Mesendoderm (in vitro differentiated cells): ENCODE results near the gene FRMD4A.
A peak's percentile ranks its signal among the peaks of the same experiment; 100 is the strongest.

Source experiments
- DNase-seq: peaks from one replicate; pipeline ENCODE4 v3.0.0; 2013
- H2AK5ac ChIP-seq: 2 replicates; pipeline ENCODE4 v1.6.1; 2013; ENCODE audit warnings: low read length, inconsistent platforms
- H2BK120ac ChIP-seq: 2 replicates; pipeline ENCODE4 v1.6.1; 2013; ENCODE audit warnings: low read depth, mild to moderate bottlenecking, low read length, moderate library complexity, mixed read lengths
- H2BK15ac ChIP-seq: replicated peaks from 2 replicates; pipeline ENCODE4 v1.6.1; 2013; ENCODE audit warnings: low read depth, mild to moderate bottlenecking, moderate library complexity
- H2BK5ac ChIP-seq: 2 replicates; pipeline ENCODE4 v1.6.1; 2013; ENCODE audit warnings: low read length, inconsistent platforms
- H3K18ac ChIP-seq: 2 replicates; pipeline ENCODE4 v1.6.1; 2013; ENCODE audit warnings: mild to moderate bottlenecking, low read length, mixed read lengths
- H3K23ac ChIP-seq: one replicate; pipeline ENCODE4 v1.6.1; 2013; ENCODE audit warnings: low read length
- H3K27ac ChIP-seq: 2 replicates; pipeline ENCODE4 v1.5.1; 2013; ENCODE audit warnings: low read depth, mild to moderate bottlenecking, inconsistent platforms, low read length, moderate library complexity
- H3K27me3 ChIP-seq: 2 replicates; pipeline ENCODE4 v1.6.1; 2013; ENCODE audit warnings: low read length, control low read depth, mild to moderate bottlenecking, inconsistent platforms; ENCODE audit not compliant: insufficient read depth, poor library complexity
- H3K36me3 ChIP-seq: 2 replicates; pipeline ENCODE4 v1.6.1; 2013; ENCODE audit warnings: low read length, inconsistent platforms; ENCODE audit not compliant: control insufficient read depth, insufficient read depth
- H3K4ac ChIP-seq: one replicate; pipeline ENCODE4 v1.6.1; 2013; ENCODE audit warnings: low read depth, mild to moderate bottlenecking, low read length, moderate library complexity
- H3K4me1 ChIP-seq: 2 replicates; pipeline ENCODE4 v1.6.1; 2013; ENCODE audit warnings: low read depth, low read length, inconsistent platforms; ENCODE audit not compliant: control insufficient read depth
- H3K4me2 ChIP-seq: 2 replicates; pipeline ENCODE4 v1.6.1; 2013; ENCODE audit warnings: low read length
- H3K4me3 ChIP-seq: 2 replicates; pipeline ENCODE4 v1.5.1; 2013; ENCODE audit warnings: mild to moderate bottlenecking, low read length
- H3K56ac ChIP-seq: one replicate; pipeline ENCODE4 v1.6.1; 2013; ENCODE audit warnings: low read length
- H3K79me1 ChIP-seq: 2 replicates; pipeline ENCODE4 v1.6.1; 2013; ENCODE audit warnings: low read length, inconsistent platforms
- H3K79me2 ChIP-seq: 2 replicates; pipeline ENCODE4 v1.6.1; 2013; ENCODE audit warnings: mild to moderate bottlenecking, low read length; ENCODE audit not compliant: control insufficient read depth, insufficient read depth
- H3K9ac ChIP-seq: 2 replicates; pipeline ENCODE4 v1.6.1; 2013; ENCODE audit warnings: low read length, inconsistent platforms
- H4K5ac ChIP-seq: one replicate; pipeline ENCODE4 v1.6.1; 2013; ENCODE audit warnings: low read length
- H4K8ac ChIP-seq: one replicate; pipeline ENCODE4 v1.6.1; 2013; ENCODE audit warnings: low read depth, mild to moderate bottlenecking, control low read depth, low read length, moderate library complexity
- WGBS: extraction: QIAGEN DNeasy Blood & Tissue Kit; methylation state at CpG from one replicate; pipeline ENCODE4 v1.1.7; 2013; ENCODE audit warnings: low lambda C conversion rate, missing lambda C conversion rate; ENCODE audit not compliant: insufficient coverage; ENCODE audit errors: extremely low coverage; 5-methylcytosine and 5-hydroxymethylcytosine counted together

Gene FRMD4A

DNA sequence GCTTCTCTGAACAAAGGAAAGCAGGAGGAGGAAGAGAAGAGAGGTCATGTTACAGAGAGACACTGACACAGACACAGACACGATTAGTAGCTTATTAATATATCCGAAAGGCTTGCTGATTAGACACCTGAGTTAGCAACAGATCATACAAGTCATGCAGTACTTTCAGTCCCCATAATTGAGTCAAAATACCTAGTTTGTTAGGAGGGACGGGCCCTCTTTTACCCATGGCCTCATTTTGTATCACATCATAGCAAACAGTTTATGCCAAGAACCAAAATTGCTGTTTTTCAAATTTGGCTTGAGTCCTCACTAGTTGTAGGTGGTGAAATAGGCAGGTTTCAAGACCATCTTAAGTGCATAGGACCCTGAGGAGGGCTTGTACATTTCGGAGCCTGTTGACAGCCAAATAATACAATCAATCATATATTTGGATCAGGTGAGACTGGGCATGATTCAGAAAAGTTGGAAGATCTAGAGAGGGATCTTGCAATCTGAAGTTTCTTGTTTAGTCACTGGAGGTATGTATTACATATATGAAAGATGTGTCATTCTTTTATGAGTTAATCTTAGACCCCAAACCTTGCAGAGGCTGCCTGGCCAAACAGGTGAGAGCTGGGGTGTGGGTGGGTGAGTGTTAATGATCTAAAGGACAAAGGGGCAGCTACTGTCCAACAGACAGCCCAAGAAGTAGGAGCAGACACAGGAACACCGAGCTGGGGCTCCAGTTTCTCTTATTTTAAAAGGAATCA, 678.6 kb downstream of the FRMD4A start:
- Histone ChIP-seq H3K4me2 (no peak overlapping the region), H2BK5ac (no peak overlapping the region), H3K79me1 (no peaks in the 10 kb centered on the region), H2BK15ac (no peak overlapping the region), H3K27ac (no peak overlapping the region), H2BK120ac (no peak overlapping the region), H3K27me3 (no peaks in the 10 kb centered on the region), H3K4ac (no peak overlapping the region), H3K4me3 (no peak overlapping the region), H3K79me2 (no peaks in the 10 kb centered on the region), H3K36me3 (peaks cover 10% of the 10 kb centered on the region), H3K23ac (no peak overlapping the region), H3K56ac (no peak overlapping the region), H2AK5ac (no peak overlapping the region), H4K5ac (no peak overlapping the region), H3K9ac (no peak overlapping the region), H3K18ac (no peak overlapping the region), H4K8ac (no peak overlapping the region), H3K4me1 (no peaks in the 10 kb centered on the region)
- DNase-seq, result no peak
- no CpG with 5 or more reads among the region's 5 CpGs for WGBS

GRCh38 chr10:13650961-13651360, 679.8 kb downstream of the FRMD4A start:
- H3K79me2 ChIP-seq, result no peaks in the 10 kb centered on the region
- no peak for DNase-seq
- H3K18ac ChIP-seq, result no peak overlapping the region
- H4K5ac ChIP-seq, result no peak overlapping the region
- no peak overlapping the region for H3K4ac ChIP-seq
- no peaks in the 10 kb centered on the region for H3K79me1 ChIP-seq
- WGBS, result no CpG with 5 or more reads among the region's 5 CpGs
- peaks cover 17% of the 10 kb centered on the region for H3K36me3 ChIP-seq
- H3K27ac ChIP-seq, result no peak overlapping the region
- no peak overlapping the region for H3K4me2 ChIP-seq
- H3K4me1 ChIP-seq, result no peaks in the 10 kb centered on the region
- H2AK5ac ChIP-seq, result no peak overlapping the region
- H3K4me3 ChIP-seq, result no peak overlapping the region
- H2BK15ac ChIP-seq, result no peak overlapping the region
- no peak overlapping the region for H2BK5ac ChIP-seq
- H3K56ac ChIP-seq, result no peak overlapping the region
- no peak overlapping the region for H3K9ac ChIP-seq
- no peak overlapping the region for H4K8ac ChIP-seq
- H3K23ac ChIP-seq, result no peak overlapping the region
- H2BK120ac ChIP-seq, result no peak overlapping the region
- no peaks in the 10 kb centered on the region for H3K27me3 ChIP-seq

GRCh38 chr10:13649844-13650520, 680.7 kb downstream of the FRMD4A start:
- DNase-seq, result peak; percentile 42
- H3K4ac ChIP-seq, result no peak overlapping the region
- H3K4me2 ChIP-seq, result no peak overlapping the region
- no peak overlapping the region for H4K8ac ChIP-seq
- peaks cover 20% of the 10 kb centered on the region for H3K36me3 ChIP-seq
- H3K4me3 ChIP-seq, result no peak overlapping the region
- H3K56ac ChIP-seq, result no peak overlapping the region
- no peak overlapping the region for H3K27ac ChIP-seq
- no peaks in the 10 kb centered on the region for H3K79me2 ChIP-seq
- no peak overlapping the region for H2BK15ac ChIP-seq
- H3K79me1 ChIP-seq, result no peaks in the 10 kb centered on the region
- H3K4me1 ChIP-seq, result no peaks in the 10 kb centered on the region
- WGBS, result no CpG with 5 or more reads among the region's 5 CpGs
- no peak overlapping the region for H3K18ac ChIP-seq
- no peak overlapping the region for H4K5ac ChIP-seq
- H3K23ac ChIP-seq, result no peak overlapping the region
- no peaks in the 10 kb centered on the region for H3K27me3 ChIP-seq
- H2BK5ac ChIP-seq, result no peak overlapping the region
- H2BK120ac ChIP-seq, result no peak overlapping the region
- no peak overlapping the region for H2AK5ac ChIP-seq
- no peak overlapping the region for H3K9ac ChIP-seq

DNA sequence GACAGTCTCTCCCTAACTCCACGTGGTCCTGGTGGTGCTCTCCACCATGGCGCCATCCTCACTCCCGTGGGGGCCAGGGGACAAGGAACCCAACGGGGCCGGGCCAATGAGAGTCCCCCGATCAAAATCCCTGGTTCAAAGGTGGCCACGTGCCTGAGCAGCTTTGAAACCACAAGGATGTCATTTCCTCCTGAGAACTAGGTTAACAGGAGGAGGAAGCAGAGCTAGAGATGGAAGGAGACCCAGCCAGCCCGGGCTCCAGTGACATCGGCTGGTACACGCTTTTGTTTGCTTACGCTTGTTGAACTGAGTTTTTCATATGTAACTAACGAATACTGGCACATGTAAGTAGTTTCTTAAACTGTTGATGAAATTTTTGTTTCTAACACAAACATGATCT, 682.3 kb downstream of the FRMD4A start:
- no peak overlapping the region for H3K9ac ChIP-seq
- no peaks in the 10 kb centered on the region for H3K79me1 ChIP-seq
- DNase-seq, result no peak
- H3K27me3 ChIP-seq, result no peaks in the 10 kb centered on the region
- H3K18ac ChIP-seq, result no peak overlapping the region
- no peak overlapping the region for H3K4me2 ChIP-seq
- H2BK120ac ChIP-seq, result no peak overlapping the region
- no peak overlapping the region for H2BK5ac ChIP-seq
- no peak overlapping the region for H3K56ac ChIP-seq
- no peak overlapping the region for H2AK5ac ChIP-seq
- H3K23ac ChIP-seq, result no peak overlapping the region
- no peaks in the 10 kb centered on the region for H3K79me2 ChIP-seq
- no peak overlapping the region for H4K8ac ChIP-seq
- peaks cover 12% of the 10 kb centered on the region for H3K36me3 ChIP-seq
- no peak overlapping the region for H3K27ac ChIP-seq
- H3K4ac ChIP-seq, result no peak overlapping the region
- no peaks in the 10 kb centered on the region for H3K4me1 ChIP-seq
- no peak overlapping the region for H3K4me3 ChIP-seq
- H2BK15ac ChIP-seq, result no peak overlapping the region
- no CpG with 5 or more reads among the region's 12 CpGs for WGBS
- no peak overlapping the region for H4K5ac ChIP-seq

DNA sequence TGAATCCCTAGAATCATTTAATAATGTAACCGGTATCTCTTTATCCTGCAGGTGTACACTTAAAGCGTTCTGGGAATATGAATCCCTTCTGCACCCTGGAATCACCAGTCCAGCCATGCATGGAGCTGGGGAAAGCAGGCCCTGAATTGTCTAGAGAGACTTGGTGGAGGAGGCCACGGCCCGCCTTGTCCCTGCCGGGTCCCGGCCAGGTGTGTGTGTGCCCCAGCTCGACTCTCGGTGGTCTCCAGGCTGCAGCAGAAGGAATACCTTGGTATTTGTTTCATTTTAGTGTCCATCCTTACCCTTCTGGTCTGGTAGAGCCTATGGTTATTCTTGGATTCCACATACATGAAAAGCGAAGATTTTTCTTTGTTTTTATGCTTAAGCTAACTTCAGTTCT, 685.9 kb downstream of the FRMD4A start:
- no peak overlapping the region for H2BK120ac ChIP-seq
- no peak overlapping the region for H4K5ac ChIP-seq
- no peak overlapping the region for H3K56ac ChIP-seq
- H2BK15ac ChIP-seq, result no peak overlapping the region
- H3K4me2 ChIP-seq, result no peak overlapping the region
- H3K79me2 ChIP-seq, result no peaks in the 10 kb centered on the region
- H3K4ac ChIP-seq, result no peak overlapping the region
- no peaks in the 10 kb centered on the region for H3K4me1 ChIP-seq
- H3K4me3 ChIP-seq, result no peak overlapping the region
- no CpG with 5 or more reads among the region's 9 CpGs for WGBS
- no peaks in the 10 kb centered on the region for H3K27me3 ChIP-seq
- no peak overlapping the region for H2AK5ac ChIP-seq
- H3K9ac ChIP-seq, result no peak overlapping the region
- no peaks in the 10 kb centered on the region for H3K79me1 ChIP-seq
- no peak for DNase-seq
- no peak overlapping the region for H3K18ac ChIP-seq
- H3K23ac ChIP-seq, result no peak overlapping the region
- H3K27ac ChIP-seq, result no peak overlapping the region
- H4K8ac ChIP-seq, result no peak overlapping the region
- peaks cover 12% of the 10 kb centered on the region for H3K36me3 ChIP-seq
- H2BK5ac ChIP-seq, result no peak overlapping the region
